T-cell (primary cell): Measurements from ENCODE around the gene SORL1-AS1.

Source experiments
- ATAC-seq, 4 experiments: fragments of 200-7000 bp in 3 of 4; fragments of 150-1000 bp in 1 of 4; cut with Tn5 transposase; replicated peaks in 1 of 4; 1 replicate in 3 of 4; 2 replicates in 1 of 4; pipeline ENCODE4 v1.10.0; 2021; ENCODE audit warnings: moderate library complexity in 3 of 4, mild to moderate bottlenecking in 2 of 4, moderate number of reproducible peaks in 1 of 4
- CTCF ChIA-PET, 2 donors: fragments of 300-600 bp; sonication (Branson Sonifier 250); formaldehyde crosslinking; loops; one replicate each; lab custom pipeline; 2022; ENCODE audit warnings: antibody characterized with exemption in 2 of 2; lab: Charles Lee
- POLR2A ChIA-PET, 2 donors: fragments of 300-600 bp; sonication (Branson Sonifier 250); formaldehyde crosslinking; loops; one replicate each; lab custom pipeline; 2022; ENCODE audit warnings: antibody characterized with exemption in 2 of 2; lab: Charles Lee
- DNase-seq, 35 experiments: peaks; one replicate each; pipeline versions ENCODE4 v3.0.0 to v3.0.0-alpha.2; 2013 to 2023
- H3K27ac ChIP-seq: one replicate; pipeline ENCODE4 v1.5.1; 2013; ENCODE audit warnings: low read length
- H3K27me3 ChIP-seq, 2 experiments: replicated peaks in 1 of 2; 1 replicate in 1 of 2; 2 replicates in 1 of 2; pipeline versions ENCODE4 v1.6.1 to v1.7.0; 2013; ENCODE audit warnings: low read length in 1 of 2, mixed read lengths in 1 of 2; ENCODE audit not compliant: control insufficient read depth in 2 of 2, insufficient read depth in 2 of 2; ENCODE audit errors: extremely low read depth in 1 of 2
- H3K36me3 ChIP-seq, 2 donors: 1 replicate in 1 of 2; 2 replicates in 1 of 2; pipeline versions ENCODE4 v1.6.1 to v1.7.0; 2013; ENCODE audit warnings: low read length in 1 of 2; ENCODE audit not compliant: control insufficient read depth in 2 of 2, insufficient read depth in 1 of 2; ENCODE audit errors: extremely low read depth in 1 of 2
- H3K4me1 ChIP-seq, 2 experiments: 1 replicate in 1 of 2; 2 replicates in 1 of 2; pipeline versions ENCODE4 v1.6.1 to v1.7.0; 2013; ENCODE audit warnings: low read length in 2 of 2, mixed read lengths in 1 of 2; ENCODE audit not compliant: insufficient read depth in 2 of 2, control insufficient read depth in 1 of 2; ENCODE audit errors: extremely low read depth in 1 of 2
- H3K4me3 ChIP-seq, 2 donors: 1 replicate in 1 of 2; 2 replicates in 1 of 2; pipeline versions ENCODE4 v1.5.1 to v1.7.0; 2013; ENCODE audit warnings: mild to moderate bottlenecking in 2 of 2, low read length in 1 of 2, moderate library complexity in 1 of 2; ENCODE audit not compliant: control insufficient read depth in 1 of 2; ENCODE audit errors: extremely low read depth in 1 of 2
- H3K9me3 ChIP-seq: 2 replicates; pipeline ENCODE4 v1.7.0; 2013
- H3K27ac Mint-ChIP-seq, 2 donors: one replicate each; pipeline ENCODE4 v1.8.0; 2020 to 2021; ENCODE audit warnings: mild to moderate bottlenecking in 2 of 2, mixed read lengths in 2 of 2
- H3K27me3 Mint-ChIP-seq, 2 donors: one replicate each; pipeline ENCODE4 v1.8.0; 2021 to 2022; ENCODE audit warnings: mixed read lengths in 2 of 2
- H3K36me3 Mint-ChIP-seq: one replicate; pipeline ENCODE4 v1.8.0; 2021; ENCODE audit warnings: mixed read lengths
- H3K4me1 Mint-ChIP-seq, 3 donors: one replicate each; pipeline ENCODE4 v1.8.0; 2020 to 2022; ENCODE audit warnings: mixed read lengths in 3 of 3, mild to moderate bottlenecking in 1 of 3
- H3K4me3 Mint-ChIP-seq, 3 donors: one replicate each; pipeline ENCODE4 v1.8.0; 2020 to 2022; ENCODE audit warnings: mild to moderate bottlenecking in 3 of 3, mixed read lengths in 3 of 3, moderate library complexity in 3 of 3
- H3K9me3 Mint-ChIP-seq, 3 donors: one replicate each; pipeline ENCODE4 v1.8.0; 2020 to 2022; ENCODE audit warnings: mixed read lengths in 3 of 3
- WGBS: methylation state at CpG from one replicate; pipeline ENCODE4 v1.1.5; 2013; ENCODE audit warnings: missing lambda C conversion rate; ENCODE audit not compliant: insufficient coverage; 5-methylcytosine and 5-hydroxymethylcytosine counted together

The SORL1-AS1 gene

DNA sequence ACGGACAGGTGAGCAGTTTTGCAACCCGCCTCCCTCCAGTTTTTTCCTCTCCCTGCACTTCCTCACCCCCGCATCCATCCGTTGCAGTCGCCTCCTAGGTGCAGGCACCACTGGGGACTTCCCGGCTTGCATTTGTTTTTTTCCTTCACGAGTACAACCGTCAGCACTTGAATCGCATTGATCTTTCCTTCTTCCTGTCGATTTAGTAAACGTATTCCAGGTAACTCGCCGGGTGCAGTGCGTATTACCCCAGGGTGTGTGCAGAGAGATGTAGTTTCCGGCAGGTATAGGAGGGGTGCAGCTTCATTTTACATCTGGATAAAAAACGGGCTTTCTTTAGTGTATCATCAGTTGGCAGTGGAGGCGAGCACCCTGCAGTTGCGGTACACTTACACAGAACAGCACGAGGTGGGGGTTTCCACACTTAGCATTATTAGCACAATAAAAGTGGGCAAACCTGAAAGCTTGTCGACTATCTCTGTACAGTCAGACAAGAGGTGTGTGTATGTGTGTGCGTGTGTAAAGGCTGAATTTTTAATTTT, at the start of gene SORL1-AS1:
Gene SORL1-AS1, minus strand, starts transcription at position 359 of the 542 bp plus-strand sequence.
- H3K27me3 Mint-ChIP-seq: no peaks in the 10 kb centered on the region
- peaks cover 0 to 15% of the 10 kb centered on the region in 2 donors for H3K36me3 ChIP-seq
- ATAC-seq (peak; percentile 29 to 71 (median 38)), DNase-seq (peak; percentile 33 to 88 (median 68))
- ChIA-PET CTCF (interaction anchor here (0.6 to 1.2 kb wide), 4 partner anchors 15 to 161 kb away, joined by 3 read pairs; partner anchors contain the start of gene SC5D (in 1 of the 2)), POLR2A (interaction anchor here (0.6 to 1.2 kb wide), 9 partner anchors 12 to 36 kb away, joined by 3 to 7 read pairs (median 4); no protein-coding TSS in a partner anchor)
- no peaks in the 10 kb centered on the region for H3K9me3 Mint-ChIP-seq
- peak within 1 kb of the TSS; percentile 71 to 88 for H3K4me3 ChIP-seq
- H3K9me3 ChIP-seq: no peaks in the 10 kb centered on the region
- 0% methylated on average over 7 of the region's 21 CpGs for WGBS
- H3K27me3 ChIP-seq: no peaks in the 10 kb centered on the region
- H3K36me3 Mint-ChIP-seq: peaks cover 52% of the 10 kb centered on the region
- H3K27ac ChIP-seq: peak within 1 kb of the TSS; percentile 83
- peaks cover 52 to 77% of the 10 kb centered on the region in 2 experiments for H3K4me1 ChIP-seq
- H3K4me3 Mint-ChIP-seq: peak within 1 kb of the TSS; percentile 97 to 99 (median 98)
- H3K27ac Mint-ChIP-seq: peak within 1 kb of the TSS; percentile 93 to 96
- peaks cover 75 to 90% (median 85%) of the 10 kb centered on the region in 3 donors for H3K4me1 Mint-ChIP-seq

DNA sequence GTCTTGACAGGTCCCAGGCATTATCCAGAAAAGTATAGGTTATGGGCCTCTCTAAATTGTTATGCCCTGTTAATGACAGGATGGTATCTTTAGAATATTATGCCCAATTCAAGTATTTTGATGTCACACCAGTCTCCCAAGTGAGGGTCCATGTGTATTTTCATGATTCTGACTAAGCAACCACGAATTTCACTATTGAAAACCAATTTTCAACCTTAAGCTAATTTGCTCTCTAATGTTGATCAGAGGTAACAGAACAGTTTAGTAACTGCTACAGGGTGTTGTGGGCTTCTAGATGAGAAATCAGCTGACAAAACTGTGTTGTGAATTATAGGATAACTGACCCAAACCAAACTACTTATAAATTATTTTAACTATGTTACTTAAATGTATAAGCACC, 48.0 kb upstream of the SORL1-AS1 start:
- ChIA-PET POLR2A (no interaction called here), CTCF (no interaction called here)
- Mint-ChIP-seq H3K4me1 (peaks cover 55 to 59% (median 56%) of the 10 kb centered on the region in 3 donors), H3K4me3 (no peak overlapping the region), H3K27ac (no peak overlapping the region), H3K9me3 (peaks cover 0 to 15% (median 5%) of the 10 kb centered on the region in 3 donors), H3K36me3 (peaks cover 83% of the 10 kb centered on the region), H3K27me3 (no peaks in the 10 kb centered on the region)
- Histone ChIP-seq H3K27me3 (no peaks in the 10 kb centered on the region), H3K4me3 (no peak overlapping the region), H3K27ac (no peak overlapping the region), H3K9me3 (peaks cover 7% of the 10 kb centered on the region), H3K4me1 (peaks cover 2 to 4% of the 10 kb centered on the region in 2 experiments), H3K36me3 (peaks cover 18 to 71% of the 10 kb centered on the region in 2 donors)
- DNase-seq (no peak), ATAC-seq (no peak)
- WGBS: no CpG with 5 or more reads among the region's 1 CpG

DNA sequence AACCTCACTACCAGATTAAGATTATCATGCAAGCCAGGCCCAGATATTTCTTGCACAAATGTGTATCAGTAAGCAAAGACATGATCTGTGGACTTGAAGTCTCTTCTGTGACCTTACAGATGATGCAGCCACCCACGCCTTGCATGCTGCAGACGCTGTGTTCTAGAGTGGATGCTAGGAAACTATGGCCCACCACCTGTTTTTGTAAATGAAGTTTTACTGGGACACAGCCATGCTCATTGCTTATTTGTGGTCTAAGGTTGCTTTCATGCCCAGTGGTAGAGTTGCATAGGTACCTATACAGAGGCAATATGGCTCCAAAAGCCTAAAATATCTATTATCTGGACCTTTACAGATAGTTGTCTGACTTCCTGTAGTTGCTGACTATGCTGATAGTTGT, 47.5 kb upstream of the SORL1-AS1 start:
- no peak for DNase-seq
- ChIA-PET CTCF (no interaction called here), POLR2A (no interaction called here)
- Mint-ChIP-seq H3K27ac (peak overlapping the region; percentile 60 to 73), H3K27me3 (no peaks in the 10 kb centered on the region), H3K4me3 (no peak overlapping the region), H3K4me1 (peaks cover 55 to 63% (median 60%) of the 10 kb centered on the region in 3 donors), H3K36me3 (peaks cover 82% of the 10 kb centered on the region), H3K9me3 (peaks cover 0 to 10% (median 3%) of the 10 kb centered on the region in 3 donors)
- Histone ChIP-seq H3K36me3 (peaks cover 18 to 73% of the 10 kb centered on the region in 2 donors), H3K27ac (no peak overlapping the region), H3K27me3 (no peaks in the 10 kb centered on the region), H3K4me3 (no peak overlapping the region), H3K9me3 (peaks cover 5% of the 10 kb centered on the region), H3K4me1 (peaks cover 7% of the 10 kb centered on the region in 2 experiments)
- 65% methylated on average over 2 of the region's 2 CpGs for WGBS
- ATAC-seq: no peak

DNA sequence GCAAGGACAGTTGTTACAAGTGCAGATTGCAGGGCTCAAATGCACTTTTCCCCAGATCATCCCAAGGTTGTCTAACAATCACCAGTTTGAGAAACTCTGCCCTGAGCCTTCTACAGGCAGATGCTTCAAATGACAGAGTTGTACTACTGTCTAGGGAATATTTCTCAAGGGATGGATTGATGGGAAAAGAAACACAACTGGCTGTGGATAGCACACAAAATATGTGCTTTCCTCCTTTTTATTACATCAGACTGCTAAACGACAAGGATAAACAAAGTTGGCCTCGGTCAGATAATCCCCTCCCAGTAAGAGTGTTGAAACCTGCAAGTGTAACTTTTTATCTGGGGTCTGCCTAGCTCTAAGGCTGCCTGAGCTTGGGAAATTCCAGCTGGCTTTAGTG, 46.6 kb upstream of the SORL1-AS1 start:
- H3K4me1 Mint-ChIP-seq: peaks cover 56 to 64% (median 64%) of the 10 kb centered on the region in 3 donors
- no peak overlapping the region for H3K27ac ChIP-seq
- peaks cover 14 to 16% of the 10 kb centered on the region in 2 experiments for H3K4me1 ChIP-seq
- no peak overlapping the region for H3K4me3 ChIP-seq
- H3K36me3 Mint-ChIP-seq: peaks cover 74% of the 10 kb centered on the region
- CTCF ChIA-PET: no interaction called here
- no peak overlapping the region for H3K4me3 Mint-ChIP-seq
- POLR2A ChIA-PET: no interaction called here
- DNase-seq (no peak), ATAC-seq (no peak)
- no peaks in the 10 kb centered on the region for H3K27me3 ChIP-seq
- no peaks in the 10 kb centered on the region for H3K9me3 ChIP-seq
- peak overlapping the region; percentile 60 to 73 for H3K27ac Mint-ChIP-seq
- peaks cover 18 to 73% of the 10 kb centered on the region in 2 donors for H3K36me3 ChIP-seq
- peaks cover 0 to 4% (median 3%) of the 10 kb centered on the region in 3 donors for H3K9me3 Mint-ChIP-seq
- H3K27me3 Mint-ChIP-seq: no peaks in the 10 kb centered on the region
- no CpG with 5 or more reads among the region's 2 CpGs for WGBS

- Mint-ChIP-seq H3K27me3 (no peaks in the 10 kb centered on the region), H3K9me3 (peaks cover 0 to 4% (median 3%) of the 10 kb centered on the region in 3 donors), H3K4me3 (no peak overlapping the region), H3K27ac (peak overlapping the region; percentile 67 to 78), H3K36me3 (peaks cover 70% of the 10 kb centered on the region), H3K4me1 (peaks cover 66 to 72% (median 72%) of the 10 kb centered on the region in 3 donors)
- H3K27ac ChIP-seq: no peak overlapping the region
- DNase-seq: no peak
- CTCF ChIA-PET: no interaction called here
- peaks cover 18 to 65% of the 10 kb centered on the region in 2 donors for H3K36me3 ChIP-seq
- no peak overlapping the region for H3K4me3 ChIP-seq
- no peak for ATAC-seq
- POLR2A ChIA-PET: no interaction called here
- peaks cover 19 to 22% of the 10 kb centered on the region in 2 experiments for H3K4me1 ChIP-seq
- 97% methylated on average over 2 of the region's 5 CpGs for WGBS
- no peaks in the 10 kb centered on the region for H3K9me3 ChIP-seq
- H3K27me3 ChIP-seq: no peaks in the 10 kb centered on the region
These were observed 44.6 kb upstream of the SORL1-AS1 start for GRCh38 chr11:121497176-121497998.
